GM19025 (cell line): ENCODE data around the gene CELSR1.

ENCODE experiments used
- ATAC-seq: cut with Tn5 transposase; IDR thresholded peaks from one replicate; pipeline ENCODE4 v1.9.1; 2021; ENCODE audit warnings: mild to moderate bottlenecking, low read depth, moderate library complexity; ENCODE audit not compliant: unreplicated experiment

CELSR1 gene

GRCh38 chr22:46430961-46431838 lies 106.2 kb downstream of the CELSR1 start:
- ATAC-seq, result no peak

- ATAC-seq, result no peak
Observed at GRCh38 chr22:46429325-46429853, 108.0 kb downstream of the CELSR1 start.

- no peak for ATAC-seq
Observed at GRCh38 chr22:46428602-46429324, 108.7 kb downstream of the CELSR1 start.

DNA sequence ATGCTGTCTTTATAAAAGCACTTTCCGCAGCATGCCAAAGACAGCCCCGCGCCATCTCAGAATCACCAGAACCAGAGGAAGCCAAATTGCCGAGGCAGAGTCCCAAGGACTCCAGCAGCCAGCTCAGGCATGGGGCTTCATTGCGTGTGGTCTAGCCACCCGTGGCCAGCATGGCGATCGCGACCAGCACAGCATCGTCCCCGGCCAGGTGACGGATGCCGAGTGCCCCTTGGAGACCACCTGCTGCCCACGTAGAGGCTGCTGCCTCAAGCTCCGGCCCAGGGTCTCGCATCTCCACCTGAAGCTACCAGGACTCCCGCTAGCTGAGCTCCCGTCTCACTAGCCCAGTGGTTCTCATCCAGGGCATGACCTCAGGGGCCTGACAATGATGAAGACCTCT lies 109.2 kb downstream of the CELSR1 start:
- no peak for ATAC-seq

DNA sequence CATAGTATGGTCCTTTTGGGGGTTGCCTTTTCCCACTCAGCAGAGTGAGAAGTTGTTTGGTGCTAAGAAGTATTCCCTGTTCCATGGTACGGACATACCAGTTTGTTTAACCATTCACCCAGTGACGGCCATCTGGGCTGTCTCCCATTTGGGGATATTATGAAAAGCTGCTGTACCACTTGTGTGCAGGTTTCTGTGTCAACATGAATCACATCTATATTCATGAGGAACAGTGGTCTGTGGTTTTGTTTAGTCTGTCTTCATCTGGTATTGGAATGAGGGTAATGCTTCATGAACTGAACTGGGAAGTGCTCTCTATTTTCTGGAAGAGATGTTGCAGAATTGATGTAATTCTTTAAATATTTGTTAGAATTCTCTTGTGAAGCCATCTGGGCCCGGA lies 112.4 kb downstream of the CELSR1 start:
- no peak for ATAC-seq

GRCh38 chr22:46424496-46424895 lies 112.9 kb downstream of the CELSR1 start:
- no peak for ATAC-seq

DNA sequence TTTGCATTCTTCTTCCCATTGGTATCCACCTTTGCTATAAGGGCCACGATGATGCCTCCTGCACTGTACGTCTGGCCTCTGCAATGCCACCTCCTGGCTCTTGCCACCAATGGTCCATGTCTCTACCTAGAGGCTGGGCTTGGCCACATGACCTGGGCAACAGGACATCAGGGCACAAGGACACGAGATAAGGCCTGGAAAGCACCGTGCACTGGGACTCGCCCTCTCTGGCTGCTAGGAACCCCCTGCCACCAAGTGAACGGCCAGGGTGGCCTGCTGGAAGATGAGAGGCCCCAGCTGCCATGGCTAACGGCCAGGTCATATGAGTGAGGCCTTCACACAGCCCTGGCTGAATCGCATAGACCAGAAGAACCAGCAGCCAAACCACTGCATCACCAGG lies 114.5 kb downstream of the CELSR1 start:
- no peak for ATAC-seq

DNA sequence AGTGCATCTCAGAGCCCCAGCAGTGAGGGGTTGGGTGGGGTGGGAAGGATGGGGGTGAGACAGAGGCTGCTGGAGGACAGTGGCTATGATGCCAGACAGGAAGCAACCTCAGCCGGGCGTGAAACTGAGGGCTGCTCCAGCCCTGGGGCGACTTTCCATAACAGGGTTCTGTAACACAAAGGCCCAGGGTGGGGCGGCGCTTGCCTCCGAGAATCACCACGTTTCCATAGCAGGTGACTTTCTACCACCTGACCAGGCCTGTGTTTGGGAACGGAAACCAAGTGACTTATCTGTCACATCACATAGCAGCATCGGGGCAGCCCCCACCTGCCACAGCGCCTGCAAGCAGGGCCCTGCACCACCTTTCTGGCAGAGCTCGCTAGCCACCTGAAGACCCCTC lies 116.2 kb downstream of the CELSR1 start:
- no peak for ATAC-seq

- ATAC-seq, result no peak
Observed at GRCh38 chr22:46419754-46420571, 117.5 kb downstream of the CELSR1 start.

- no peak for ATAC-seq
Observed at GRCh38 chr22:46418827-46419226, 118.6 kb downstream of the CELSR1 start.

- ATAC-seq, result no peak
Observed at GRCh38 chr22:46417769-46418168, 119.7 kb downstream of the CELSR1 start.

DNA sequence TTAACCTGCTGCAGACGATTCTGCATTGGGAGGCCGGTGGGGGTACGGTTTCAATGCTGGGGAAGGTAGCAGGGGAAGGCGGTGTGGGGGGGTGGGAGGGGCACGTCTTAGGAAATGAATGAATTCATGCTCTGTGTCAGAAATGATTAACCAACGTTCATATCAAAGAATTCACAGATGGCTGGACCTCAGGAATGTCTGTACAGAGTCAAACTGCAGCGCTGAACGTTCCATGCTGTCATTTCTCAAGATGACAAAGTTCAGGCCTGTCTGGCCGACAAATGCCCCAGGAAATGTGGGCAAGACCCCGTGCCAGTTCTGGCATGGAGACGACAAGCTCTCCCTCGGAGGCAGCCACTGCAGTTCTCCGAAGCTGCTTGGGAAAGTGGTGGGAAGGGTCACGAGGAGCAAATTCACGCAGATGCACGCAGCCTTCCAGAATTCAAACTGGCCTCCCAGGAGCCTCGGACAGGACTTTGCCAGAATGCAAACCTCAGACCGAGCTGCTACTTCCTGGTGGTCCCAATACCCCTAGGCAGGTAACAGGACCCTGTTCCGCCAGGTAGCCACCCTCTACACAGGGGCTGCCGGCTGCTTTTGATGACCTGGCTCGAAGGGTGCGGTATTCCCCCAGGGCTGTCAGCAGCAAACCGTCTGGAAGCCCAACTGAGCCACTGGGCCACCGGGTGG lies 120.4 kb downstream of the CELSR1 start:
- no peak for ATAC-seq

DNA sequence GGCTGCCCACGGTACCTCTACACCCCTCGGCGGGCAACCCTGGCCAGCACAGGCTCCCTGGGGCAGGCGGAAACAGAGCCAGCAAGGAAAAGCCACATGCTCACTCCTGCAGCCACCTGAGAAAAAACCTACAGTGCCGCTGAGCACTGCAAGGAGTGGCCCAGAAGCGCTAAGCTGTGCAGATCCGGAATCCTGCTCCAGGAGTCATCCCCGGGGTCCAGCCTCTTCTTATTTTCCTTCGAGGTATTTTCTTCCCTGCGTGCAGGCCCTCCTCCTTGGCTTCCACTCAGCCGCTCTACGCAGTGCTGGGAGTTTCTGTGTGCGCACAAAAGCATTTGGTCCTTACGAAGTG lies 120.9 kb downstream of the CELSR1 start:
- no peak for ATAC-seq

DNA sequence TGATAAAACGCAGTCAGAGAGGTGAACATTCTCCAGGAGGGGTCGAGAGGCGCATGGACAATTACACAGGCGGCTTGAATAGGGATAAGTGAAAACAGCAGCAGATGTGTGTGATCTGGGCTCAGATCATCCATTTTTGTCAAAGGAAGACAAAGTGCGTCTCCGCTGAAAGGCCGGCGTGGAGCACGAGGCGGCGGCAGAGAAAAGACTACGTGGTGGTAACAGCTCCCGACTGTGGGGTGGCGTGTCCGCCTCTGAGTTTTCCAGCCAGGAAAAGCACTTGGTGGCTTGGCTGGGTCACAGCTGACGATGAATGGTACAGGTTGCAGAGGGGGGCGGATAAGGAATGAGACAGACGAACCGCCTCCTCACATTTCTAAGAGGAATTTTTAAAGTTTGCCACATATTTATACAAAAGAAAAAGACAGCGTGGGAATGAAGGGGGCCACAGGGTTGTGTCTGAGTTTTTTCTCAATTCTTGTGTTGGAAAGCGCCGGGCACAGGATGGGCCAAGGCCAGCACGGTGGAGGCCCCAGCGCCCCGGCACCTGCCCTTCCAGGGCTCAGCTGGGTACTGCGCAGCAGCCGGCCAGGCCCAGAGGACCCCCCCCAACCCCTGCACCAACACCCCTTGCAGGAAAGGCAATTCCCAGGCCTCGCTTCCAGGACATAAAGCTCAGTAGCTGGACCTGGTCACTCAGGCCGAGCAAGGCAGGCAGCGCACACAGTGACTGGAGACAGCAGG lies 121.5 kb downstream of the CELSR1 start:
- no peak for ATAC-seq

DNA sequence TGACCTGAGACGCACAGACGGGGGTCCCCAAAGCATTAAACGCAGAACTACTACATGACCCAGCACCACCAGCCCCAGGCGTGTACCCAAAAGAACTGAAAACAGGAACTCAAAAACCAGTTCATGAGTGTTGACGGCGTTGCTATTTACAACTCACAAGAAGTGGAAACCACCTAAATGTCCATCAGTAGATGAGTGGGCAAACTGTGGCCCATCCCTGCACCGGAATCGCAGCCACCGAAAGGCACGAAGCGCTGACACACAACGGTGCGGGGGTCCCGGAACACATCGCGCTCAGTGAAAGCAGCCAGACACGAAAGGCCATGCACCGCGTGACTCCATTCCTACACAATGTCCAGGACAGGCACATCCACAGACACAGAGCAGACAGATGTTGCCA lies 122.7 kb downstream of the CELSR1 start:
- no peak for ATAC-seq

DNA sequence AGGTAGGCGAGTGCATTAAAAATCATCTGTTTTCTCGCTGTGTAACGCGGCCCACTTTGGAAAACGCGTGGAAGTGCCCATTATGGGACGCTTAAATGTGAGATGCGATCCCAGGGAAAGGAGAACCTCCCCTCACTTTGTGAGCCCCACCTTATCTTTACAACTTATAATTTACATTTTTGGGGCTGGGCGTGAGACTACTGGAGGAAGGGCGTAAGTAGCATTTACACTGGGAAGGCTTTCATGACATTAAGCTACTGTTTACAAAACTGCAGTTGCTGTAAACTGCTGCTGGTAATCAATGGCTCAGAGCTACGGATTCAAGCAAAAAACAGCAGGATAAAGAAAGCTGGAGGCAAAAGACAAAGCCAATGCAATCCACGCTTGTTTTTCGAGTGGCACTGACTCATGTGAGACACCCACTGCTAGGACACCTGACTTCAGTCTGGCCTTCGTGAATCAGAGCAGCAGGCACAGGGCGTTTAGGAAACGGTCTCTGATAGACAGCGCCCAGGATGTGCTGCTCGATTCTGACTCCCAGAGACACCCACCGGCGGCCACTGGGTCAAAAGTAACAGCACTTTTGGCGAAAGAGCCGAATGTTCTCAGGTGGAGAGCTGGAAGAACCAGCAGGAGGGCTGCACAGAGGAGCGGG lies 123.6 kb downstream of the CELSR1 start:
- no peak for ATAC-seq

GRCh38 chr22:46411347-46411746 lies 126.1 kb downstream of the CELSR1 start:
- ATAC-seq, result no peak

DNA sequence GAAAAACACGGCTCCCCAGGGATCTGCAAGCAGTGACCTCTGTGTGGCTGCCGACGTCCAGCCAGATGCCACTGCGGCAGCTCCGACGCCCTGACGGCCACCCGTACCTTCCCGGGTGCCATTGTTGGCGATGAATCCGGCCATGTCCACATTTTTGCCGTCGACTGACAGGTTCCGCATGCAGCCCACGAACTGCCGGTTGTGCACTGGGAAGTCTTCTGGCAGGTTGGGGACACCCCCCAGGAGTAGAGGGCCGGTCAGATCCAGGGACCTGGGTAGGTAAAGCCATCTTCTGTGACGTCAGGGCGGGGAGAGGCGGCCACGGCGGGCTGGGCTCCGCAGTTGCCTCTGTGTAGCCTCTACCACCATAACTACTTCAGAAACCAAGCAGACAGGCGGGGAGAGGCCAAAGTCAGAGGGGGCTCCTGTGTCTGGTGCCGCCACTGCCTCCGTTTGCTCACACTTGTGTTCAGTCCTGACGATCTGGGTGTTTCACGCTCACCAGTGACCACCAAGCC lies 127.1 kb downstream of the CELSR1 start:
- no peak for ATAC-seq
